Mucosa of gallbladder (tissue), 1 donor: ENCODE results near the gene THADA. TPM values are rescaled to one million over a fixed set of nuclear protein-coding genes. Genes with fewer than 3 reads are reported as not detected.

Experiments used
- DNase-seq: peaks from one replicate; pipeline ENCODE4 v3.0.0-alpha.2; 2020; ENCODE audit warnings: low spot score
- total RNA-seq: library from RNA; stranded (reverse); gene quantifications from one replicate; pipeline ENCODE4 v1.2.1, GENCODE V29; 2021
- donor health status: DM: no; HTN: no; CAD: no.

The THADA gene
- total RNA-seq, 1 donor from 2014 or later, result 35.9 TPM

DNA sequence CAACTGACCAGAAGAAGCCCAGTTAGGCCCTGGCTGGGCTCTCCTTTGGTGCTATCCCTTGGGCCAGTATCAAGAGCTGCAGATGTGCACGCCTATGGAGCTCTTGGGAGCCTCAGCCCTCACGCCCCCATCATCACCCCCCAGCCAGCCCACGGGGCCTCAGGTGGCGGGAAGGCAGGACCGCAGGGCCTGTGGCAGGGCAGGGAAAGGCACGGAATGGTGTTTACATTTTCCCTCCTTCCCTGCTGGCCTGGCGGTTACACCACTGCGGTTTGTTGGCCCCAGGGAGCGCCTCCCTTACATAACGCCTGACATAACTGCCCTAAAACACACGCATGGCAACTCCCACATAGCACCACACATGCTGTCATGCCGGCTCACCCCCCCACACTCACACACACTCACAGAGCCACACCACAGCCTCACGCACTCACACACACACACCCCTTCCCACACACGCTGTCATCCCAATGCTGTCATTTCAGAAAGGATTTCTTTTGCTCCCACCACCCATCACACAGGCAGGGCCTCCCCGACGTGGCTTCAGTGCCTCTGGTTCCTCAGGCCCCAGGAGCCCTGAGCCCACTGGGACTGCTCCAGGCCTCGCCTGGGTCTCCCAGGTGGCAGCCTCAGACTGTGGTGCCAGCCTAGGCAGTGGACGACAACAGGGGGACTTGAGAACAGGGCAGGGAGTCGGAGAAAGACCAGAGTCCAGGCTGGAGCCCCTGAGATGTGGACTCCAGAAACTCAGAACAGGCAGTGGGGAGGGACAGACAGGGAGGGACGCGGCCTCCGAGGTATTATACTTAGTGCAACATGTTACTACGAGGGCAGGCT lies 385.2 kb downstream of the THADA start:
- DNase-seq, result peak; percentile 56

DNA sequence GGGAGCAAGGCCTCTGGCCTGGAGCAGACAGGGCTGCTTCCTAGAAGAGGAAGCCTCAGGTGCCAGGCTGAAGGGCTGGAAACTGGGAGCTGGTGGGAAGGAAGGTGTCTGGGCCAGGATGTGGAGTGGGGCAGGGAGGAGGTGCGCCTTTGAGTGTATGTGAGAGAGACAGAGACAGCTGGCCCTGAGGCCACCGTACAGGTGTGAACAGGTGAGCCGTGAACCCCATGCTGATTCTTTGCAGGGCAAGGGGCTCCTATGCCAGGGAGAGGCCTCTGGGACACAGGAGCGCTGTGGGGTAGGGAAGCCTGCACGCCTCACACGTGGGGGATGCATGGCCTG lies 385.7 kb downstream of the THADA start:
- DNase-seq, result no peak

DNA sequence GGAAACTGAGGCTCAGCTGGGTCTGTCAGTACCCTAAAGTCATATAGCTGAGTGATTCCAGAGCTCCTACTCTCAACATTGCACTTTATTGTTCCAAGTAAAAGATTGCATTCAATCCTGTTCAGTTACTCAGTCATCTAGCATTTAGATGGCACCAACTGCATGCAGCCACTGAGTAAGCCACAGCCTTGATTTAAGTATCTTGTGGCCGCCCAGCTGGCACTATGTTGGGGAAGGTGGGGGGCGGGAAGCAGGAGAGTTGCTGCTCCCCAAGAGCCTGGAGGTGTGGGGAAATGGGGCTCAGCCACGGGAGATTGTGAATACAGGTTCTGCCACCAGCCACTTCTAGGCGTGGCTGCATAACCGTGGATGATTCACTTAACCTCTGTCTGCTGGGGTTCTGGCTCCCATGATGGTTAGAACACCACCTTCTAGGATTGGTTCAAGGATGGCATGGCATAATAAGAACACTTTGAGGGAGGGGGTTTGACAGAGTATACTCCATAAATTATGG lies 386.6 kb downstream of the THADA start:
- DNase-seq, result no peak

DNA sequence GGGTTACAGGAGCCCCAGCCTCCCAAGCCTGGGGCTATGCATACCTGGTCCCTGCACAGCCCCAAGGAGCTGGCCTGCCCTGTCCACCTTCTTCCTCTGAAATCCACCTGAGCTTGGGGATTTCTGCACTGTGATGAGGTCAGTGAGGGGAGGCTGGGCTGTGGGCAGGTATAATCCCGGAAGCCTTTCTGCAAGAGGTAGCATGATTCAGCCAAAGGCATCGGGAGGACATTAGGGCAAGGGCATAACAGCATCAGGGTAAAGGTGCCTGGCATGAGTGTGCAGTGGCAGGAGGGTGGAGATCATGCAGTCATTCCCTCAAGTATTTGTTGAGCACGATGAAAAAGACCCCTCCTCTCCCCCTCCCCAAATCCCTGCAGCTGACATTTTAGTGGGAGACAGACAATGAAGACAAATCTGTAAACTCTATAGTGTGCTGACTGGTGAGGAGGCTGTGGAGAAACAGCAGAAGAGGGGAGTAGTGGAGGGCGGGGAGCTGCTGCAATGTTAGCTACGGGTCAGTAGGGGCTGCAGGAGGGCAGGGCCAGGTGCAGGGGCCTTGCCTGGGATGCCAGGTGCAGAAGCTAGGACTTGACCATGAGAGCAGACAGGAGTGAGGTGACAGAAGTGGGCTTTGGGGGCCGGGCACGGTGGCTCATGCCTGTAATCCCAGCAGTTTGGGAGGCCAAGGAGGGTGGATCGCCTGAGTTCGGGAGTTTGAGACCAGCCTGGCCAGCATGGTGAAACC lies 388.1 kb downstream of the THADA start:
- DNase-seq, result no peak

DNA sequence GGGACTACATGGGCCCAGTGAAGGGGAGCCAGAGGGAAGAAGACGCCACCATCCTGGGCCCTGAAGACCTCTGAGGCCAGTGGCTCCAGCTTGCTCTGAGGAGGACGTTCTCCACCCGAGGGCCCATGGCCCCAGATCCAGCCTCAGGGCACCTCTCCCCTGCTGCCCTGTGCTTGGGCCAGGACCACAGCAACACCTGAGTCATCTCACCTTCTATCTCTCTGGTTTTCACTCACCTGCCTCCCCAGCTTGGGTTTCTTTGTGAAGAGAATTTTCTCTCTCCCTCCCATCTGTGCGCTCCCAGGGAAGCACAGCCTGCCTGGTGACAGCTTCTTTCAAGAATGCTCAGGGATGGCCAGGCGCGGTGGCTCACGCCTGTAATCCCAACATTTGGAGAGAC lies 389.2 kb downstream of the THADA start:
- DNase-seq, result no peak

DNA sequence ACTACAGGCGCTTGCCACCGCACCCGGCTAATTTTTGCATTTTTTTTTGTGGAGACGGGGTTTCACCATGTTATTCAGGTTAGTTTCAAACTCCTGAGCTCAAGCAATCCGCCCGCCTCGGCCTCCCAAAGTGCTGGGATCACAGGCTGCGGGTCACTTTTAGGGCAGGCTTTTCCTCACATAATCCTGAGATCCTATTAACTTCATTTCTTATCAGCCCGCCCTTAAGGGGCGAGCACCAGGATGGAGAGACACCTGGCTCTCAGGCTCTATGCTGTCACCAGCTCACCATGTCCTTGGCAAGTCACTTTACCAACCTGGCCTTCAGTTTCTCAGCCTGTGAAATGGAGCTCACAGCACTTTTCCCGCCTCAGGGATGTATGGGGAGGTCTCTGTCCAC lies 392.5 kb downstream of the THADA start:
- no peak for DNase-seq

DNA sequence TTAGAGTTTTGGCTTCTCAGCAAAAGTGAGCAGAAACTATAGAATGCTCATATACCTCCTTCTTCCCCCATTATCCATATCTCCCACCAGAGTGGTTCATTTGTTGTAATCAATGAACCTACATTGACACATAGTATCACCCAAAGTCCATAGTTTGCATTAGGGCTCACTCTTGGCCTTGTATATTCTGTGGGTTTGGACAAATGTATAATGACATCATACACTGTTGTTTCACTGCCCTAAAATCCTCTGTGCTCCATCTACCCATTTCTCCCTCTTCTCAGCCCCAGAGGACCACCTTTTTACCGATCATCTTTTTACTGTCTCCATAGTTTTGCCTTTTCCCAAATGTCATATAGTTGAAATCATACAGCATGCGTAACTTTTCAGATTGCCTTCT lies 393.5 kb downstream of the THADA start:
- no peak for DNase-seq

DNA sequence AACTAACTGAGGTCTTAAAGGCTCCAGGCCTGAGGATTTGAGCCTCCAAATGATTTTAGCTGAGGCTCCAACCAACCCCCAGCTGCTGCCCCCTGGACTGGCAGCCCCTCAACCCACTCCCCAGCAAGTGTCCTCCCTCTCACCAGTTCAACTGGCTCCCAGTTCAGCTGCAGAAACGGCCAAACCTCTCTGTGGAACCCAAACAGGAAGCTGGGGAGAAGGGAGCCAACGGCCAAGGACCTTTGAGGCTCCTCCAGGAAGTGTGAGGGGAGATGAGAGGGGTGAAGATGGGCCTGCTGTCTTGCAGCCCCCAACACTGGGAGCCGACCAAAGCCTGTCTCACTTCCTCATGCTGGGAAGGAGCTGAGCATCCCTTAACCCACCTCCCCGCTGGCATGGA lies 394.3 kb downstream of the THADA start:
- no peak for DNase-seq

DNA sequence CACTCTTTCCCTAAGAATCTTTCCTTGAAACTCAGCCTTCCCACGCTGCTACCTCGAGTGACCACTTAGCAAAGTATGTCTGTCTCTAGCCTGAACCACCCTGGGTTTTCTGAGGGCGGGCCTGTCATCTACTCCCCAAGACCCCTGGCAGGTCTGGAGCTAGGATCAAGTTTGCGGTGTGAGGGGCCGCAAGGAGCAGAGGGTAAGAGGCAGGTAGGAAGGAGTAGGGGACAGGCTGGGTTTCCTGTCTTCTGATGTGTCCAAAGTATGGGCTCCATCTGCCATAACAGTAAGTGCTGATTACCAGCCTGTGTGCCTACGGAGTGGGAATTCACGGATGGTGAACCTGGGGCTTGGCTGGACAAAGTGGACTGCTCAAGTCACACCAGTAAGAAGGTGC lies 394.8 kb downstream of the THADA start:
- no peak for DNase-seq

DNA sequence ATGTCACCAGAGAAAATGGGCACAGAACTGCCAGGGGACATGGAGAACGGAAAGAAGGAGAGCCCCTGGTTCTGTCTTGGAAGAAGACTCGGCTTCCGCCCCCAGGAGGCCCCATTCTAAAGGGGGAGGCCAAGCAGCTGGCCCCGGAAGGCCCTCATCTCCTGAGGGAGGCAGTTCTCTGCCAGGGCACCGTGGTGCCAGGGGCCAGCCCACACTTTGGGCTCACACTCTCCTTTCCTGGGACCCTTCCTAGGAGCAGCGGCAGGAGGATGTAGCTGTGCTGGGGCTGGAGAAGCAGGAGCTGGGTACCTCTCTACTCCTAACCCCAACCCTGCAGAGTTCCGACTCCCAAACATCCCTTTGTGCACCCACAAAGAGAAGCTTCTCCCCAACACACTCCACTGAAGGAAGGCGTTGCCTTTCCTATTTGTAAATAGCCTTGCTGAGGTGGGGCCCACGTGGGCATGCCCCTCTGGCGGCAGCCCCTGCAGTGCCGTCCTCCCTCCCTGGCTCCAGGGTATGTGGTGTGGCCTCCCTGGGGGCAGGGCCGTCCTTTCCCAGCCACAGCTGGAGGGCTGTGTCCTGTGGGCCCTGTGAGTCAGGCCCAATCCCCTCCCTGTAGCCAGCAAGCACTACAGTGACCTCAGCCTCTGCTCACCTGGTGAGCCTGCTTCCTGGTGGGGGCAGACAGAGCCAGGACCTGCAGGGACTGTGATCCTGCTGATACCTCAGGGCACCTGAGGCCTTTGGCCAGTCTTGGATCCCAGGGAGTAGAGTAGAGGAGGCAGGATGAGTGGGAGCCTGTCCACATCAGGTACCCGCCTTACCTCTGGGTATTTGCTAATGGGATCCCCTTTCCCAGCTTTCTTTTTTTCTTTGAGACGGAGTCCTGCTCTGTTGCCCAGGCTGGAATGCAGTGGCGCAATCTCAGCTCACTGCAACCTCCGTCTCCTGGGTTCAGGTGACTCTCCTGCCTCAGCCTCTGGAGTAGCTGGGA lies 396.0 kb downstream of the THADA start:
- DNase-seq, result peak; percentile 42

DNA sequence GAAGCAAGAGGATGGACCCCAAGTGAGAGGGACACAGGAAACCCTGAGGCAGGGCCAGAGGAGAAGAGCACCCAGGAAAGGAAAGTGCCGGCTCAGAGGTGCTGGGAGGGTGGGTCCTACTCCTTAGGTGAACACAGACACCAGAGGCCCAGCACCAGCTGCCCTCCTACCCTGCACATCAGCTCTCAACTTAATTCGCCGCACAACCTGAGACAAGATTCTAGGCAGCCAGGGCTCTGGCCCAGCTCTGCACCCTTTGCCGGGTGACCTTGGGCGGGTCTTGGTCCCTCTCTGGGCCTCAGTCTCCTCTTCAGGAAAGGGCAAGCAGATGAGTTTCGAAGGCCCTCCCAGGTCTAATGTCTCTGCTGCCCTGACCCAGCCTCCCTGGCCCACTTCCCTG lies 397.6 kb downstream of the THADA start:
- no peak for DNase-seq

DNA sequence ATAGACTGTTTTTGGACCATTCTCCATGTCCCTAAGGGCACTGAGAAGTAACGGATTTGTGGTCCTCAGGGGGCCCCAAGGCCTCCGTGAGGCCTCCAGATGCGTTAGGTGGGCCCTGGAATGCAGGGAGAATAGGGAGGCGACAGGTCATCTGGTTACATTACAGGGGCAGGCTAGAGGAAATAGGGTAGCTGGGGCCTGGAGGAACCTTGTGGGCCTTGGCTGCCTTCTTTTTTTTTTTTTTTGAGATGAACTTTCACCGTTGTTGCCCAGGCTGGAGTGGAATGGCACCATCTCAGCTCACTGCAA lies 398.3 kb downstream of the THADA start:
- DNase-seq, result no peak

DNA sequence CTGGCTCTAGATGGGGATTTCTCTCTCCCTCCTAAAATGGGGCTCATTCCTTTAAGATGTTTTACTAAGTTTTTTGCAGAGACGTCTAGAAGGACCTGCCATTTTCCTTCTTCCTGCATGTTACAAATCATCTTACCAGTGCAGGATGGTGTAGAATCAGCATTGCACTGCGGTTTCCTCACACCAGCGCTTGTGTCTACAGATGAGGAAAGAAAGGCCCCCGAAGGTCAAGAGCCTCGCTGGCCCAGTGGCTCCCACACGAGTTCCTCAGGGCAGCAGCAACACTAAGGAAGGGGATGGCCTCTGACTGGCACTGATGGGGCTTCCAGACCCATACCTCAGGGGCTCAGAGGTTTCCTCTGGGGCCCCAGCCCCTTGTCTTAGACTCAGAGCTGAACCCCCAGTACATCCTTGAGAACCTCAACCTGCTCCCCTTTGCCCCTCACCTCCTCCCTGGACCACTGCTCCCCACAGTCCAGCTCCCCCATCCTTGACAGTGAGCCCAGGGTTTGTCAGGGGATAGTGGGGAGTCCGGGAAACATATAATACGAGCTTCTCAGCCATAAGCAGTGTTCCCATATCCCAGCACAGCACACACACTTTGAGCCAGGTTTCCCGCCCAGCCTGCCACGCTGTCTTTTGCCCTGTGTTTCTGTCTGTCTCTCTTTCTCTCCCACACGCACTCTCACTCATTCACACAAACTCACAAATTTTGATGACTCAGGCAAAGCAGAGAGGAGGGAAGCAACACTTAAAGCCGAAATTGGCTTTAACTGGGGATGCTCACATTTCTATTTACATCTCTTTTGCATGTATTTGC lies 398.9 kb downstream of the THADA start:
- DNase-seq, result no peak

DNA sequence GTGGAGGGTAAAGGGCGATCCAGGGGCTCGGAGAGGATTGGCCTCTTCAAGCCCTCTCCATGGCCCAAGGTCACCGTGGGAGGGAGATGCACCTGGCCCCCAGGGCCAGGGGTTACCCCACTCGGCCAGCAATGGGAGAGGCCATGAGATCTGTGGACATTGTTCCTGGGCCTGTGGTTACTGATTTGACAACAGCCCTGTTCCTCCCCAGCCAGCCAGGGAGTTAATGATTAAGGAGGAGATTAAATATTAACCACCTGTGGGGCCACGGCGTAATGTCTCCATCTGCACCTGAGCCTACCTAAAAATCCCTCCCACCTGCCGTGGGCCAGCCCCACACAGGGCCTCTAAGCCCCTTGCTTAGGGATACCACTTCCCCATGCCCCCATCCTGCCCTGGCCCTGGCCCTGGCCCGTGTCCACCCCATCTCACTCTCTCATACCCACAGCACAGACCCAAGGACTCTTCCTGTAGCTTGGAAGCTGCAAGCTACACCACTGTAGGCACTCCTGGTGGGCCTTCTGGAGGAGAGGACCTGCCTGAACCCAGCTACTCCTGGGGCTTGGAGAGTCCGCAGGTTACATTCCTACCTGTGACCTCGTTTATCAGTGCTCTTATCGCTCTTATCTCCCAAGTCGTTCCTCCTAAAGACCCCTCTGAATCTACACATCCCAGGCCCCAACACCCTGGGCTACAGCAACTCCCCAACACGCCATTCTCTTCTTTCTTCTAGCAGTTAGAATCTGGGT lies 401.5 kb downstream of the THADA start:
- DNase-seq, result peak; percentile 80

DNA sequence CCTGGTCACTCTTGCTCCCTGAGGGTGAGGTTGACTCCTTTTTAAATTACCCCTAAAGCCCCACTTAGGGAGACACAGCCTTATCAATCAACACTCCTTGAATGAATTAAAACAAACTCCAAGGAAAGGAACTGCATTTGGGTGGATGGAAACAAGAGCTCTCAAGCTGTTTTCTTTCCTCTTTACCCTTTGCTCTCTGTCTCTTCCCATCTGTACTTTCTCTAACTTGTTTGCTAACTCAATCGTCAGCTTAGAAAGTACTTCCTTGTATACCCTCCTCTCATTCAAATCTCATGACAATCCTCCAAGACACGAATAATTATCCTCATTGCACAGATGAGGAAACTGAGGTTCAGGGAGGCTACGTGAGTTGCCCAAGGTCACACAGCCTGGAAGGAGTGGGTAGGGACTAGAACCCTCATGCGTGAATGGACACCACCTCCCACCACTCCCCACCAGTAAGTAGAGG lies 402.2 kb downstream of the THADA start:
- DNase-seq, result no peak

DNA sequence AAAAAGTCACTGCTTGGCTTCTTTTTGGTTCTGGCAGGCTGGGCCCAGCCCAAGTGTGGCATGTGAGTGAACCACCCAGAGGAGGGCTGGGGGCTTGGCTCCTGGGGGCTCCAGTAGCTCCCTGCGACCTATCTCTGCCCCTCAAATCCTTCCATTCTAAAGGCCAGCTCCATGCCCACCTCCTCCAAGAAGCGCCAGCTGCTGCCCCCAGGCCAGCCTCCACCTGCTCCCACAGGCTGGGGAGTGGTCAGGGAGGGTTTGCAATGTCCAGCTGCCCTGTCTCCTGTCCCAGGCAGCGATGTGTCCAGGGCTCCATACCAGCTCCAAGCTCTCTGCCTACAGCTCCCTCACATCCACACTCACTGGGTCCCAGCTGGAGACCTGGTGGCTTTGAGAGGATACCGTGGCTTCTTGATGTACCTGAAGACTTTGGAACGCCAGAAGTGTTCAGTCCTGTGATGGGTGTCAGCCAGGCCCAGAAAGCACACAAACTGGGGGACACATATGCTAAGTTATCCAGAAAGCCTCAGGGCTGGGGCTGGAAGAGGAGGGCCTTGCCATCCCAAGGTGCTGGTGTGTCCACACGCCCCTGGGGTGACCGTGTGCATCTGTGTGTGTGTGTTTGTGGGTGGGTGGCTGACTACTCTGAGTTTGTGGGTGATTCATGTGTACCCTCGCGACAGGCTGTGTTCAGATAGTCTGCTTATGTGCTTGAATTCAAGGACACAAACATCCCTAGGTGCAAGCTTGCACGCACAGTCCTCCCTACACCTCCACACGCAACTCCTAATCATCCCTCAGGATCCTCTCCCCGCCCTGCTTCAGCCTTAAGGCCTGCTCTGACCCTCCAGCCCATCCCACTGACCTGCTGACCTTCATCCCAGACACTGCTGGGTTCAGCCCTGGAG lies 402.8 kb downstream of the THADA start:
- DNase-seq, result no peak

DNA sequence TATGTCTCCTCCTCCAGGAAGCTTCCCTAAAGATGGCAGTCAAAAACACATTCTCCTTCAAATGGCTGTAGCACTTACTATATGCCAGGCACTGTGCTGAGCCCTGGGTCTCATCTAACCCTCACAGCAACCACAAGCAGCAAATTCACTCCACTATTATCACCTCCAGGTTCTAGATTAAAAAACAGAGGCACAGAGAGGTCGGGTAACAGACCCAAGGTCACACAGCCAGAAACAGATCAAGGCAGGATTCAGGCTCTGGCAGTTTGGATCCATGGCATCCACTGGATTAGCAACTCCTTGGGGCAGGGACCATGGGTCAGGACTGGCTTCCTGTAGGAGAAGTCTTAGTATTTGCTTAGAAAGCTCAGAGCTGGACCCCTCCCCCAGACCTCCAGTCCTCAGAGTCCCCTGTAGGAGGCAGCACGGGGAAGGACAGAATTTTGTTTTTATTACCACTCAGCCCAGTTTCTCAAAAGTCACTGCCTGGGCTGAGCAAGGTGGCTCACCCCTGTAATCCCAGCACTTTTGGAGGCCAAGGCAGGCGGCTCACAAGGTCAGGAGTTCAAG lies 403.8 kb downstream of the THADA start:
- no peak for DNase-seq

DNA sequence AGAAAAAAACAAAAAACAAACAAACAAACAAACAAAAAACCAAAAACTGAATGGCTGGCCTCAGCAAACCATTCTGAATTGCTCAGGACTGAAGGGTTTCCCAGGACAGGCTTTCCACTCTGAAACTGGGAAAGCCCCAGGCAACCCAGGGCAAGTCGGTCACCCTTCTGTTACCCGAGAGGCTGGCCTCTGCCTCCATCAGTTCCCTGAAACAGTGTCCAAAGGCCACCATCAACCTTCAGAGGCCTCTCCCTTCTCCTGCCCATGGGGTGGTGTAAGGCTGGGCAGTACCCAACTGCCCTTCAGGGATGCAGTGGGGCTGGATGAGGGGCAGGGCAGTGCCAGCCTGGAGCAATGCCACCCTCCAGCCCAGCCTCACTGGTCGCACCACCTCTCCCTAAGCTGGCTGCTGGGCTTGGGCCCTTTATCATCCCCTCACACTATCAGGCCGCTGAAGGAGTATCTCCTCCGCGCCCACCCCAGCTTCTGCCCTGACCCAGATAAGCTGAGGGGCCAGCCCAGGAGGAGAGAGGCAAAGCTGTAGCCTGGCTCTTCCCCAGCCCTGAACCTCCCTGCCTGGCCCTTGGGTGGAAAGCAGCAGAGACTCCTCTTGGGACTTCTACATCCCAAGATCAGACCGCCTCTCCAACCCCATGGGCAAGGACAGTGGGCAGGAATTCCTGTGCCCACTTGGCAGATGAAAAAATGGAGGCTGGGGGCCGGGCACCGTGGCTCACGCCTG lies 405.4 kb downstream of the THADA start:
- no peak for DNase-seq
